ENCODE measurements around the gene NEU2. TPM values are rescaled to one million over a fixed set of nuclear protein-coding genes. Genes with fewer than 3 reads are reported as not detected.

Gene NEU2
- total and polyA plus RNA-seq, 10 donors = not detected

GRCh38 chr2:232997749-232998665 lies 34.5 kb upstream of the NEU2 start:
- TF ChIP-seq POLR2A (IDR thresholded peaks at IDR 0.05) = no peak
- TF ChIP-seq CTCF (IDR thresholded peaks at IDR 0.05 in 8 of 11, conservative IDR thresholded peaks at IDR 0.05 in 3 of 11) = no peak
- no peak for TF ChIP-seq POLR2AphosphoS5 (IDR thresholded peaks at IDR 0.05)
- Histone ChIP-seq H3K4me3 (no peak overlapping the region), H3K36me3 (no peaks in the 10 kb centered on the region), H3K9me3 (no peaks in the 10 kb centered on the region), H3K27me3 (replicated peaks in 1 of 7) (no peaks in the 10 kb centered on the region), H3K4me1 (no peaks in the 10 kb centered on the region), H3K27ac (no peak overlapping the region)
- WGBS, 5 donors = 86 to 94% (median 89%) methylated on average over 17 to 18 of the region's 18 CpGs
- peak; percentile 23 for DNase-seq
- intact Hi-C loops (cut with DNase I; ENCODE audit: low total_unique reads) = no loop called here

- Histone ChIP-seq H3K27me3 (replicated peaks in 1 of 7) (no peaks in the 10 kb centered on the region), H3K4me3 (no peak overlapping the region), H3K9me3 (no peaks in the 10 kb centered on the region), H3K4me1 (no peaks in the 10 kb centered on the region), H3K27ac (no peak overlapping the region), H3K36me3 (no peaks in the 10 kb centered on the region)
- intact Hi-C loops (cut with DNase I; ENCODE audit: low total_unique reads) = no loop called here
- TF ChIP-seq POLR2AphosphoS5 (IDR thresholded peaks at IDR 0.05) (no peak), POLR2A (IDR thresholded peaks at IDR 0.05) (no peak), CTCF (IDR thresholded peaks at IDR 0.05 in 8 of 11, conservative IDR thresholded peaks at IDR 0.05 in 3 of 11) (no peak)
- WGBS, 5 donors = 79 to 92% (median 88%) methylated on average over 5 of the region's 5 CpGs
- DNase-seq = no peak
Measured at GRCh38 chr2:232998666-232998985, 33.8 kb upstream of the NEU2 start.

- intact Hi-C loops (cut with DNase I; ENCODE audit: low total_unique reads) = no loop called here
- WGBS, 5 donors = 84 to 96% (median 90%) methylated on average over 7 of the region's 7 CpGs
- Histone ChIP-seq H3K4me3 (no peak overlapping the region), H3K27ac (no peak overlapping the region), H3K36me3 (no peaks in the 10 kb centered on the region), H3K27me3 (replicated peaks in 1 of 7) (no peaks in the 10 kb centered on the region), H3K4me1 (no peaks in the 10 kb centered on the region), H3K9me3 (no peaks in the 10 kb centered on the region)
- peak; percentile 47 for DNase-seq
- TF ChIP-seq POLR2AphosphoS5 (IDR thresholded peaks at IDR 0.05) (no peak), CTCF (IDR thresholded peaks at IDR 0.05 in 8 of 11, conservative IDR thresholded peaks at IDR 0.05 in 3 of 11) (no peak), POLR2A (IDR thresholded peaks at IDR 0.05) (no peak)
Measured at GRCh38 chr2:232999354-232999753, 33.1 kb upstream of the NEU2 start.

- DNase-seq = peak; percentile 56
Measured at GRCh38 chr2:233000886-233001750, 31.4 kb upstream of the NEU2 start.

More at GRCh38 chr2:233000886-233001750, 31.4 kb upstream of the NEU2 start:
- H3K27ac ChIP-seq = no peak overlapping the region
- no peak for TF ChIP-seq CTCF (IDR thresholded peaks at IDR 0.05 in 8 of 11, conservative IDR thresholded peaks at IDR 0.05 in 3 of 11)
- no peak overlapping the region for H3K4me3 ChIP-seq
- intact Hi-C loops (cut with DNase I; ENCODE audit: low total_unique reads) = no loop called here
- H3K9me3 ChIP-seq = no peaks in the 10 kb centered on the region
- no peaks in the 10 kb centered on the region for H3K4me1 ChIP-seq
- H3K27me3 ChIP-seq (replicated peaks in 1 of 7) = no peaks in the 10 kb centered on the region
- H3K36me3 ChIP-seq = no peaks in the 10 kb centered on the region
- 85 to 94% (median 91%) methylated on average over 17 to 20 of the region's 20 CpGs for WGBS, 5 donors

Measured in spleen (tissue), 11 donors.